Endodermal cell (in vitro differentiated cells): ENCODE measurements around the gene HRH1. TPM values are rescaled to one million over a fixed set of nuclear protein-coding genes. Genes with fewer than 3 reads are reported as not detected.

Source experiments
- DNase-seq: peaks from one replicate; pipeline ENCODE4 v3.0.0-alpha.2; 2017
- H3K27ac ChIP-seq: 2 replicates; pipeline ENCODE4 v1.5.1; 2013; ENCODE audit warnings: mild to moderate bottlenecking, low read depth, low read length, moderate library complexity
- H3K27me3 ChIP-seq: 2 replicates; pipeline ENCODE4 v1.6.1; 2013; ENCODE audit warnings: mild to moderate bottlenecking, low read length, moderate library complexity; ENCODE audit not compliant: insufficient read depth, control insufficient read depth, poor library complexity, severe bottlenecking
- H3K36me3 ChIP-seq: 2 replicates; pipeline ENCODE4 v1.7.0; 2013; ENCODE audit warnings: mild to moderate bottlenecking, low read length, moderate library complexity; ENCODE audit not compliant: control insufficient read depth, insufficient read depth
- H3K4me1 ChIP-seq: one replicate; pipeline ENCODE4 v1.7.0; 2013; ENCODE audit warnings: low read length; ENCODE audit not compliant: control insufficient read depth, insufficient read depth
- H3K4me3 ChIP-seq: 2 replicates; pipeline ENCODE4 v1.5.1; 2013; ENCODE audit warnings: mild to moderate bottlenecking, low read length, moderate library complexity
- H3K9ac ChIP-seq: 2 replicates; pipeline ENCODE4 v1.6.1; 2013; ENCODE audit warnings: mild to moderate bottlenecking, low read length, moderate library complexity; ENCODE audit not compliant: poor library complexity, severe bottlenecking; ENCODE audit errors: extremely low read depth
- H3K9me3 ChIP-seq: 2 replicates; pipeline ENCODE4 v1.6.1; 2013; ENCODE audit warnings: mild to moderate bottlenecking, low read length, moderate library complexity; ENCODE audit not compliant: control insufficient read depth
- H3K27ac Mint-ChIP-seq: 2 replicates; pipeline ENCODE4 v1.8.0; 2020; ENCODE audit warnings: mixed read lengths
- H3K27me3 Mint-ChIP-seq: 2 replicates; pipeline ENCODE4 v1.8.0; 2021; ENCODE audit warnings: mild to moderate bottlenecking, mixed read lengths; ENCODE audit not compliant: insufficient read depth
- H3K36me3 Mint-ChIP-seq: 2 replicates; pipeline ENCODE4 v1.8.0; 2020; ENCODE audit warnings: low read depth, mixed read lengths
- H3K4me1 Mint-ChIP-seq: 2 replicates; pipeline ENCODE4 v1.8.0; 2020; ENCODE audit warnings: mixed read lengths
- H3K4me3 Mint-ChIP-seq: 2 replicates; pipeline ENCODE4 v1.8.0; 2020; ENCODE audit warnings: mild to moderate bottlenecking, moderate library complexity, mixed read lengths
- H3K9me3 Mint-ChIP-seq: 2 replicates; pipeline ENCODE4 v1.8.0; 2020; ENCODE audit warnings: mild to moderate bottlenecking, mixed read lengths
- CTCF ChIP-seq: fragments of 200-600 bp; sonication (generic); conservative IDR thresholded peaks from 2 replicates; pipeline ENCODE4 v1.5.0; 2021; ENCODE audit warnings: antibody characterized with exemption, mild to moderate bottlenecking
- WGBS, 2 experiments: methylation state at CpG; one replicate each; pipeline versions ENCODE4 v1.1.5 to v1.1.7; 2013; ENCODE audit warnings: missing lambda C conversion rate in 2 of 2, mixed read lengths in 1 of 2; ENCODE audit not compliant: insufficient coverage in 1 of 2, insufficient read length in 1 of 2; 5-methylcytosine and 5-hydroxymethylcytosine counted together
- total RNA-seq, 2 donors: library from RNA; stranded (reverse); fragmentation: NEBNext Ultra II Directional in 1 of 2; extraction: Animal tissue kit (Norgen Biotek cat#: 25700) in 1 of 2; gene quantifications; 2 replicates in 1 of 2; 3 replicates in 1 of 2; pipeline ENCODE4 v1.2.1, GENCODE V29; 2021

HRH1 gene
- total RNA-seq, 2 donors from 2014 or later = 0.13 TPM; not detected in 1

GRCh38 chr3:11236588-11237461 is 82.5 kb downstream of the HRH1 start:
- no peak overlapping the region for H3K27ac Mint-ChIP-seq

GRCh38 chr3:11238060-11238459 is 83.8 kb downstream of the HRH1 start:
- H3K36me3 ChIP-seq = no peaks in the 10 kb centered on the region
- DNase-seq = no peak
- Mint-ChIP-seq H3K27ac (no peak overlapping the region), H3K4me1 (no peaks in the 10 kb centered on the region), H3K9me3 (no peaks in the 10 kb centered on the region), H3K36me3 (no peaks in the 10 kb centered on the region), H3K4me3 (no peak overlapping the region), H3K27me3 (peaks cover 2% of the 10 kb centered on the region)
- H3K27me3 ChIP-seq = peaks cover 4% of the 10 kb centered on the region
- WGBS, 2 experiments = 95 to 100% methylated on average over 2 to 3 of the region's 3 CpGs
- no peaks in the 10 kb centered on the region for H3K4me1 ChIP-seq
- H3K9ac ChIP-seq = no peak overlapping the region
- no peak overlapping the region for H3K4me3 ChIP-seq
- no peak for TF ChIP-seq CTCF
- no peak overlapping the region for H3K27ac ChIP-seq
- H3K9me3 ChIP-seq = no peaks in the 10 kb centered on the region

More at GRCh38 chr3:11236588-11237461, 82.5 kb downstream of the HRH1 start:
- peak; percentile 95 for DNase-seq
- no peaks in the 10 kb centered on the region for H3K9me3 ChIP-seq
- peak; percentile 96 for TF ChIP-seq CTCF
- H3K9ac ChIP-seq = no peak overlapping the region
- Mint-ChIP-seq H3K4me3 (no peak overlapping the region), H3K9me3 (no peaks in the 10 kb centered on the region), H3K4me1 (no peaks in the 10 kb centered on the region), H3K36me3 (no peaks in the 10 kb centered on the region), H3K27me3 (peaks cover 2% of the 10 kb centered on the region)
- H3K27me3 ChIP-seq = peaks cover 8% of the 10 kb centered on the region
- H3K27ac ChIP-seq = no peak overlapping the region
- H3K4me1 ChIP-seq = no peaks in the 10 kb centered on the region
- H3K36me3 ChIP-seq = no peaks in the 10 kb centered on the region
- no peak overlapping the region for H3K4me3 ChIP-seq
- WGBS, 2 experiments = 80 to 82% methylated on average over 3 to 7 of the region's 8 CpGs

- H3K27ac ChIP-seq = no peak overlapping the region
- peaks cover 2% of the 10 kb centered on the region for H3K27me3 Mint-ChIP-seq
These were observed 84.6 kb downstream of the HRH1 start for GRCh38 chr3:11238880-11239279.

More at GRCh38 chr3:11238880-11239279, 84.6 kb downstream of the HRH1 start:
- Mint-ChIP-seq H3K36me3 (no peaks in the 10 kb centered on the region), H3K4me1 (no peaks in the 10 kb centered on the region), H3K4me3 (no peak overlapping the region), H3K9me3 (no peaks in the 10 kb centered on the region), H3K27ac (no peak overlapping the region)
- WGBS, 2 experiments = 85% methylated on average over 1 of the region's 1 CpG; no CpG with 5 or more reads in 1 of the 2 experiments
- Histone ChIP-seq H3K4me1 (no peaks in the 10 kb centered on the region), H3K4me3 (no peak overlapping the region), H3K27me3 (no peaks in the 10 kb centered on the region), H3K9ac (no peak overlapping the region), H3K36me3 (no peaks in the 10 kb centered on the region), H3K9me3 (no peaks in the 10 kb centered on the region)
- no peak for TF ChIP-seq CTCF
- DNase-seq = no peak
